Trophoblast cell (in vitro differentiated cells and primary cell): ENCODE measurements around the gene ARHGEF40.
A peak's percentile ranks its signal among the peaks of the same experiment; 100 is the strongest.

ENCODE experiments used
- DNase-seq, 2 donors: peaks; one replicate each; pipeline ENCODE4 v3.0.0-alpha.2; 2016
- H2AFZ ChIP-seq: 2 replicates; pipeline ENCODE4 v1.6.1; 2013; ENCODE audit warnings: low read length, moderate library complexity, mild to moderate bottlenecking; ENCODE audit not compliant: insufficient read depth, poor library complexity
- H2AK5ac ChIP-seq: 2 replicates; pipeline ENCODE4 v1.6.1; 2013; ENCODE audit warnings: mild to moderate bottlenecking, low read length
- H2BK120ac ChIP-seq: 2 replicates; pipeline ENCODE4 v1.6.1; 2013; ENCODE audit warnings: low read length, mild to moderate bottlenecking, moderate library complexity; ENCODE audit not compliant: insufficient read depth, poor library complexity
- H2BK12ac ChIP-seq: 2 replicates; pipeline ENCODE4 v1.6.1; 2013; ENCODE audit warnings: mild to moderate bottlenecking, low read length, moderate library complexity
- H2BK5ac ChIP-seq: 2 replicates; pipeline ENCODE4 v1.6.1; 2013; ENCODE audit warnings: low read length, low read depth, moderate library complexity, mild to moderate bottlenecking; ENCODE audit not compliant: poor library complexity
- H3K14ac ChIP-seq: 2 replicates; pipeline ENCODE4 v1.6.1; 2013; ENCODE audit warnings: mild to moderate bottlenecking, low read length
- H3K18ac ChIP-seq: 2 replicates; pipeline ENCODE4 v1.6.1; 2013; ENCODE audit warnings: mild to moderate bottlenecking, low read length
- H3K23ac ChIP-seq: 2 replicates; pipeline ENCODE4 v1.6.1; 2013; ENCODE audit warnings: low read length
- H3K27ac ChIP-seq: 2 replicates; pipeline ENCODE4 v1.5.1; 2013; ENCODE audit warnings: low read depth, mild to moderate bottlenecking, inconsistent platforms, low read length, moderate library complexity
- H3K27me3 ChIP-seq: 2 replicates; pipeline ENCODE4 v1.6.1; 2013; ENCODE audit warnings: inconsistent platforms, mild to moderate bottlenecking, low read length, moderate library complexity; ENCODE audit not compliant: insufficient read depth
- H3K36me3 ChIP-seq, 2 experiments: 1 replicate in 1 of 2; 2 replicates in 1 of 2; pipeline ENCODE4 v1.6.1; 2013; ENCODE audit warnings: low read length in 2 of 2, mild to moderate bottlenecking in 2 of 2, moderate library complexity in 1 of 2; ENCODE audit not compliant: insufficient read depth in 2 of 2, control insufficient read depth in 1 of 2
- H3K4ac ChIP-seq: 2 replicates; pipeline ENCODE4 v1.6.1; 2013; ENCODE audit warnings: low read depth, mild to moderate bottlenecking, low read length, moderate library complexity
- H3K4me1 ChIP-seq, 2 experiments: 1 replicate in 1 of 2; 2 replicates in 1 of 2; pipeline ENCODE4 v1.6.1; 2013; ENCODE audit warnings: low read length in 2 of 2, mild to moderate bottlenecking in 2 of 2, moderate library complexity in 1 of 2; ENCODE audit not compliant: insufficient read depth in 2 of 2, control insufficient read depth in 1 of 2
- H3K4me2 ChIP-seq: 2 replicates; pipeline ENCODE4 v1.6.1; 2013; ENCODE audit warnings: inconsistent platforms, mild to moderate bottlenecking, low read length, moderate library complexity
- H3K4me3 ChIP-seq: 2 replicates; pipeline ENCODE4 v1.5.1; 2013; ENCODE audit warnings: mild to moderate bottlenecking, low read depth, low read length, inconsistent platforms
- H3K79me1 ChIP-seq: one replicate; pipeline ENCODE4 v1.6.1; 2013; ENCODE audit warnings: low read length
- H3K79me2 ChIP-seq: 2 replicates; pipeline ENCODE4 v1.6.1; 2013; ENCODE audit warnings: low read length, mild to moderate bottlenecking; ENCODE audit not compliant: control insufficient read depth, insufficient read depth, poor library complexity
- H3K9ac ChIP-seq: 2 replicates; pipeline ENCODE4 v1.6.1; 2013; ENCODE audit warnings: mild to moderate bottlenecking, low read length
- H3K9me3 ChIP-seq: 2 replicates; pipeline ENCODE4 v1.6.1; 2013; ENCODE audit warnings: low read depth, mild to moderate bottlenecking, control low read depth, inconsistent platforms, low read length; ENCODE audit not compliant: insufficient read depth
- H4K12ac ChIP-seq: 2 replicates; pipeline ENCODE4 v1.6.1; 2013; ENCODE audit warnings: low read depth, mild to moderate bottlenecking, low read length, moderate library complexity
- H4K8ac ChIP-seq: 2 replicates; pipeline ENCODE4 v1.6.1; 2013; ENCODE audit warnings: low read depth, mild to moderate bottlenecking, low read length, moderate library complexity
- H4K91ac ChIP-seq: one replicate; pipeline ENCODE4 v1.6.1; 2013; ENCODE audit warnings: low read depth, mild to moderate bottlenecking, low read length, moderate library complexity
- WGBS: extraction: QIAGEN DNeasy Blood & Tissue Kit; methylation state at CpG from one replicate; pipeline ENCODE4 v1.1.7; 2013; ENCODE audit warnings: missing lambda C conversion rate; ENCODE audit not compliant: insufficient read length, insufficient coverage; ENCODE audit errors: extremely low coverage; 5-methylcytosine and 5-hydroxymethylcytosine counted together

Gene ARHGEF40

GRCh38 chr14:21084998-21085853 lies 15.1 kb downstream of the ARHGEF40 start:
- no peak overlapping the region for H4K12ac ChIP-seq
- no peaks in the 10 kb centered on the region for H3K79me2 ChIP-seq
- no peak overlapping the region for H4K8ac ChIP-seq
- H3K27ac ChIP-seq, result no peak overlapping the region
- H3K4me2 ChIP-seq, result no peak overlapping the region
- WGBS, result no CpG with 5 or more reads among the region's 17 CpGs
- H3K79me1 ChIP-seq, result no peaks in the 10 kb centered on the region
- H2BK5ac ChIP-seq, result no peak overlapping the region
- no peak overlapping the region for H2AK5ac ChIP-seq
- H3K14ac ChIP-seq, result no peak overlapping the region
- H3K4ac ChIP-seq, result no peak overlapping the region
- H2BK12ac ChIP-seq, result no peak overlapping the region
- no peak overlapping the region for H2AFZ ChIP-seq
- peak in 1 of 2 donors; percentile 6 for DNase-seq
- no peaks in the 10 kb centered on the region for H3K9me3 ChIP-seq
- H3K9ac ChIP-seq, result no peak overlapping the region
- no peaks in the 10 kb centered on the region for H3K27me3 ChIP-seq
- no peak overlapping the region for H3K18ac ChIP-seq
- H3K4me3 ChIP-seq, result no peak overlapping the region
- H3K23ac ChIP-seq, result no peak overlapping the region
- no peak overlapping the region for H2BK120ac ChIP-seq
- no peak overlapping the region for H4K91ac ChIP-seq
- no peaks in the 10 kb centered on the region for H3K4me1 ChIP-seq
- peaks cover 59 to 87% of the 10 kb centered on the region in 2 experiments for H3K36me3 ChIP-seq

- Histone ChIP-seq H3K18ac (no peak overlapping the region), H3K4me2 (no peak overlapping the region), H2BK5ac (no peak overlapping the region), H2BK12ac (no peak overlapping the region), H3K4me1 (no peaks in the 10 kb centered on the region), H3K23ac (no peak overlapping the region), H4K8ac (no peak overlapping the region), H2BK120ac (no peak overlapping the region), H3K27ac (no peak overlapping the region), H3K79me2 (no peaks in the 10 kb centered on the region), H2AFZ (no peak overlapping the region), H3K27me3 (no peaks in the 10 kb centered on the region), H3K79me1 (no peaks in the 10 kb centered on the region), H3K9ac (no peak overlapping the region), H3K9me3 (no peaks in the 10 kb centered on the region), H2AK5ac (no peak overlapping the region), H3K14ac (no peak overlapping the region), H3K36me3 (peaks cover 59 to 84% of the 10 kb centered on the region in 2 experiments), H4K91ac (no peak overlapping the region), H3K4ac (no peak overlapping the region), H4K12ac (no peak overlapping the region), H3K4me3 (no peak overlapping the region)
- no CpG with 5 or more reads among the region's 4 CpGs for WGBS
- no peak for DNase-seq
These were observed 16.8 kb downstream of the ARHGEF40 start for GRCh38 chr14:21086908-21087293.

GRCh38 chr14:21087294-21088091 lies 17.4 kb downstream of the ARHGEF40 start:
- H3K4me2 ChIP-seq, result no peak overlapping the region
- no peak overlapping the region for H4K12ac ChIP-seq
- H3K79me2 ChIP-seq, result no peaks in the 10 kb centered on the region
- H3K9ac ChIP-seq, result no peak overlapping the region
- H3K27me3 ChIP-seq, result no peaks in the 10 kb centered on the region
- no peak overlapping the region for H3K14ac ChIP-seq
- no peak overlapping the region for H2AK5ac ChIP-seq
- no peak overlapping the region for H4K91ac ChIP-seq
- no CpG with 5 or more reads among the region's 19 CpGs for WGBS
- H3K9me3 ChIP-seq, result no peaks in the 10 kb centered on the region
- no peak overlapping the region for H2BK120ac ChIP-seq
- H3K23ac ChIP-seq, result no peak overlapping the region
- peaks cover 58 to 83% of the 10 kb centered on the region in 2 experiments for H3K36me3 ChIP-seq
- no peaks in the 10 kb centered on the region for H3K79me1 ChIP-seq
- DNase-seq, result peak; percentile 22 to 38
- no peak overlapping the region for H3K18ac ChIP-seq
- no peak overlapping the region for H4K8ac ChIP-seq
- no peaks in the 10 kb centered on the region for H3K4me1 ChIP-seq
- H3K27ac ChIP-seq, result no peak overlapping the region
- no peak overlapping the region for H3K4me3 ChIP-seq
- no peak overlapping the region for H2BK12ac ChIP-seq
- H2BK5ac ChIP-seq, result no peak overlapping the region
- no peak overlapping the region for H2AFZ ChIP-seq
- H3K4ac ChIP-seq, result no peak overlapping the region

- Histone ChIP-seq H2AFZ (no peak overlapping the region), H3K79me2 (no peaks in the 10 kb centered on the region), H4K12ac (no peak overlapping the region), H3K4ac (no peak overlapping the region), H3K9ac (no peak overlapping the region), H3K27me3 (no peaks in the 10 kb centered on the region), H3K36me3 (peaks cover 47 to 75% of the 10 kb centered on the region in 2 experiments), H4K8ac (no peak overlapping the region), H2AK5ac (no peak overlapping the region), H3K23ac (no peak overlapping the region), H3K79me1 (no peaks in the 10 kb centered on the region), H3K4me2 (no peak overlapping the region), H3K27ac (no peak overlapping the region), H2BK12ac (no peak overlapping the region), H2BK120ac (no peak overlapping the region), H3K14ac (no peak overlapping the region), H3K18ac (no peak overlapping the region), H3K9me3 (no peaks in the 10 kb centered on the region), H4K91ac (no peak overlapping the region), H3K4me1 (no peaks in the 10 kb centered on the region), H3K4me3 (no peak overlapping the region), H2BK5ac (no peak overlapping the region)
- WGBS, result no CpG with 5 or more reads among the region's 4 CpGs
- no peak for DNase-seq
These were observed 18.6 kb downstream of the ARHGEF40 start for GRCh38 chr14:21088687-21089086.
